Keratinocyte (primary cell): Measurements from ENCODE around the gene OVCH2.

Source experiments
- EZH2 ChIP-seq: IDR thresholded peaks from one replicate; pipeline ENCODE4 v1.6.1; 2012; ENCODE audit warnings: inconsistent platforms, mild to moderate bottlenecking, low read length, moderate library complexity
- TF ChIP-seq, protein P1 (sequence below), 3 experiments: IDR thresholded peaks in 1 of 3; conservative IDR thresholded peaks in 1 of 3; optimal IDR thresholded peaks in 1 of 3; 2 replicates in 2 of 3; 3 replicates in 1 of 3; pipeline versions ENCODE3 to v1.5.1; 2011; ENCODE audit warnings: low read length in 3 of 3, mild to moderate bottlenecking in 3 of 3, moderate library complexity in 2 of 3, control low read depth in 1 of 3, inconsistent platforms in 1 of 3; ENCODE audit not compliant: insufficient read depth in 2 of 3; ENCODE audit errors: extremely low read depth in 1 of 3

DNA sequence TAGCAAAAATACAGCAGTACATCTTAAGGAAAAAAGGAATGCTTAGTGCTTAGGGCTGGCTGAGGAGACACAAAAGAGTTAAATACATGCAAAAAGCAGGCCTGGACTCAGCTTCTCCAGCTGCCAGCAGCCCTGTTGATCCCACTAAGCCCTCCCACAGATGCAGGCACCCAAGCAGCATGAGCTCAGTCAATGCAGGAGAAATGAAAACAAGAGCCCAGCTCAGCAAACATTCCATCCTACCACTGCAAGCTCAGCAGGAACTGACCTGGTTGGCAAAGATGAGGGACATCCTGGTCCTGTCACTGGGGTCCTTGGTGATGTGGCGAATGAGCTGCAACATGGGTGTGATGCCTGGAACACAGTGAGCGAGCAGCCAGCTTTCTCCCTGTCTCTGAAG is 38.8 kb downstream of the OVCH2 start:
- TF ChIP-seq, protein P1, sequence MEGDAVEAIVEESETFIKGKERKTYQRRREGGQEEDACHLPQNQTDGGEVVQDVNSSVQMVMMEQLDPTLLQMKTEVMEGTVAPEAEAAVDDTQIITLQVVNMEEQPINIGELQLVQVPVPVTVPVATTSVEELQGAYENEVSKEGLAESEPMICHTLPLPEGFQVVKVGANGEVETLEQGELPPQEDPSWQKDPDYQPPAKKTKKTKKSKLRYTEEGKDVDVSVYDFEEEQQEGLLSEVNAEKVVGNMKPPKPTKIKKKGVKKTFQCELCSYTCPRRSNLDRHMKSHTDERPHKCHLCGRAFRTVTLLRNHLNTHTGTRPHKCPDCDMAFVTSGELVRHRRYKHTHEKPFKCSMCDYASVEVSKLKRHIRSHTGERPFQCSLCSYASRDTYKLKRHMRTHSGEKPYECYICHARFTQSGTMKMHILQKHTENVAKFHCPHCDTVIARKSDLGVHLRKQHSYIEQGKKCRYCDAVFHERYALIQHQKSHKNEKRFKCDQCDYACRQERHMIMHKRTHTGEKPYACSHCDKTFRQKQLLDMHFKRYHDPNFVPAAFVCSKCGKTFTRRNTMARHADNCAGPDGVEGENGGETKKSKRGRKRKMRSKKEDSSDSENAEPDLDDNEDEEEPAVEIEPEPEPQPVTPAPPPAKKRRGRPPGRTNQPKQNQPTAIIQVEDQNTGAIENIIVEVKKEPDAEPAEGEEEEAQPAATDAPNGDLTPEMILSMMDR (optimal IDR thresholded peaks at IDR 0.05 in 1 of 3, IDR thresholded peaks at IDR 0.05 in 1 of 3, conservative IDR thresholded peaks at IDR 0.05 in 1 of 3; ENCODE audit: extremely low read depth in 1 of 3, insufficient read depth in 2 of 3, low read length in 3 of 3) = no peak
- TF ChIP-seq EZH2 = no peak
